Pulmonary artery endothelial cell (primary cell): Measurements from ENCODE around the gene TLK1. TPM values are rescaled to one million over a fixed set of nuclear protein-coding genes. Genes with fewer than 3 reads are reported as not detected.
"Not testable (repeated sequence)": the region's sequence is repeated elsewhere in the genome, so short reads cannot be mapped to it uniquely, and the experiment has no call there.

ENCODE experiments used
- DNase-seq: peaks from one replicate; pipeline ENCODE4 v3.0.0-alpha.2; 2011; ENCODE audit warnings: low read depth, low spot score
- total RNA-seq: library from RNA; depleted of rRNA; stranded (reverse); fragments of >200 nt; gene quantifications from 2 replicates; pipeline ENCODE4 v1.2.3, GENCODE V29; 2014

The TLK1 gene
- total RNA-seq, 1 donor from 2014 or later = 12.2 TPM

GRCh38 chr2:171086352-171087290 is 74.1 kb downstream of the TLK1 start:
- DNase-seq = peak; percentile 19

GRCh38 chr2:171084128-171084527 is 76.6 kb downstream of the TLK1 start:
- no peak for DNase-seq

- DNase-seq = no peak
Measured at GRCh38 chr2:171083451-171083850, 77.2 kb downstream of the TLK1 start.

- no peak for DNase-seq
Measured at GRCh38 chr2:171081649-171082111, 79.0 kb downstream of the TLK1 start.

GRCh38 chr2:171080607-171081006 is 80.1 kb downstream of the TLK1 start:
- no peak for DNase-seq

GRCh38 chr2:171076422-171076821 is 84.3 kb downstream of the TLK1 start:
- not testable (repeated sequence) for DNase-seq

GRCh38 chr2:171072164-171072563 is 88.5 kb downstream of the TLK1 start:
- DNase-seq = no peak

- no peak for DNase-seq
Measured at GRCh38 chr2:171069286-171069956, 91.3 kb downstream of the TLK1 start.

GRCh38 chr2:171066110-171066509 is 94.6 kb downstream of the TLK1 start:
- no peak for DNase-seq

- DNase-seq = no peak
Measured at GRCh38 chr2:171057575-171057974, 103.1 kb downstream of the TLK1 start.

GRCh38 chr2:171056307-171056706 is 104.4 kb downstream of the TLK1 start:
- DNase-seq = no peak

- DNase-seq = no peak
Measured at GRCh38 chr2:171049691-171050090, 111.0 kb downstream of the TLK1 start.

- DNase-seq = no peak
Measured at GRCh38 chr2:171046048-171046560, 114.6 kb downstream of the TLK1 start.

GRCh38 chr2:171044416-171044815 is 116.3 kb downstream of the TLK1 start:
- no peak for DNase-seq

GRCh38 chr2:171042253-171042969 is 118.3 kb downstream of the TLK1 start:
- no peak for DNase-seq

GRCh38 chr2:171036532-171036931 is 124.2 kb downstream of the TLK1 start:
- no peak for DNase-seq

GRCh38 chr2:171034315-171034714 is 126.4 kb downstream of the TLK1 start:
- no peak for DNase-seq

- no peak for DNase-seq
Measured at GRCh38 chr2:171025214-171025613, 135.5 kb downstream of the TLK1 start.

- no peak for DNase-seq
Measured at GRCh38 chr2:171018522-171018921, 142.2 kb downstream of the TLK1 start.

GRCh38 chr2:171016125-171016524 is 144.6 kb downstream of the TLK1 start:
- no peak for DNase-seq

- no peak for DNase-seq
Measured at GRCh38 chr2:171013851-171014250, 146.8 kb downstream of the TLK1 start.

- DNase-seq = no peak
Measured at GRCh38 chr2:171009386-171009785, 151.3 kb downstream of the TLK1 start.
